ENCODE results near the gene SMIM24.

Gene SMIM24

GRCh38 chr19:3497757-3498520, 17.6 kb upstream of the SMIM24 start:
- no peak for DNase-seq (ENCODE audit: extremely low spot score)
- POLR2A ChIA-PET = interaction anchor here (0.5 kb wide), 1 partner anchor 545 kb away, joined by 3 read pairs; no protein-coding TSS in a partner anchor
- TF ChIP-seq, protein P1, sequence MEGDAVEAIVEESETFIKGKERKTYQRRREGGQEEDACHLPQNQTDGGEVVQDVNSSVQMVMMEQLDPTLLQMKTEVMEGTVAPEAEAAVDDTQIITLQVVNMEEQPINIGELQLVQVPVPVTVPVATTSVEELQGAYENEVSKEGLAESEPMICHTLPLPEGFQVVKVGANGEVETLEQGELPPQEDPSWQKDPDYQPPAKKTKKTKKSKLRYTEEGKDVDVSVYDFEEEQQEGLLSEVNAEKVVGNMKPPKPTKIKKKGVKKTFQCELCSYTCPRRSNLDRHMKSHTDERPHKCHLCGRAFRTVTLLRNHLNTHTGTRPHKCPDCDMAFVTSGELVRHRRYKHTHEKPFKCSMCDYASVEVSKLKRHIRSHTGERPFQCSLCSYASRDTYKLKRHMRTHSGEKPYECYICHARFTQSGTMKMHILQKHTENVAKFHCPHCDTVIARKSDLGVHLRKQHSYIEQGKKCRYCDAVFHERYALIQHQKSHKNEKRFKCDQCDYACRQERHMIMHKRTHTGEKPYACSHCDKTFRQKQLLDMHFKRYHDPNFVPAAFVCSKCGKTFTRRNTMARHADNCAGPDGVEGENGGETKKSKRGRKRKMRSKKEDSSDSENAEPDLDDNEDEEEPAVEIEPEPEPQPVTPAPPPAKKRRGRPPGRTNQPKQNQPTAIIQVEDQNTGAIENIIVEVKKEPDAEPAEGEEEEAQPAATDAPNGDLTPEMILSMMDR (IDR thresholded peaks at IDR 0.05; ENCODE audit: control extremely low read depth, extremely low read depth, low read depth, missing control alignments) = no peak
- CTCF ChIA-PET = interaction anchor here (1.6 kb wide), 1 partner anchor 13 kb away, joined by 6 read pairs; no protein-coding TSS in a partner anchor

GRCh38 chr19:3496392-3497273, 16.3 kb upstream of the SMIM24 start:
- POLR2A ChIA-PET = no interaction called here
- TF ChIP-seq, protein P1 (IDR thresholded peaks at IDR 0.05; ENCODE audit: control extremely low read depth, extremely low read depth, low read depth, missing control alignments) = no peak
- CTCF ChIA-PET = interaction anchor here (1.0 to 1.6 kb wide), 2 partner anchors 11 to 48 kb away, joined by 3 to 6 read pairs; no protein-coding TSS in a partner anchor
- no peak for DNase-seq (ENCODE audit: extremely low spot score)

- POLR2A ChIA-PET = no interaction called here
- CTCF ChIA-PET = interaction anchor here (0.9 to 2.3 kb wide), 3 partner anchors 10 to 190 kb away, joined by 3 to 20 read pairs (median 3); no protein-coding TSS in a partner anchor
- TF ChIP-seq, protein P1 (IDR thresholded peaks at IDR 0.05; ENCODE audit: control extremely low read depth, extremely low read depth, low read depth, missing control alignments) = no peak
- no peak for DNase-seq (ENCODE audit: extremely low spot score)
These were observed 14.2 kb upstream of the SMIM24 start for GRCh38 chr19:3494559-3494958.

DNA sequence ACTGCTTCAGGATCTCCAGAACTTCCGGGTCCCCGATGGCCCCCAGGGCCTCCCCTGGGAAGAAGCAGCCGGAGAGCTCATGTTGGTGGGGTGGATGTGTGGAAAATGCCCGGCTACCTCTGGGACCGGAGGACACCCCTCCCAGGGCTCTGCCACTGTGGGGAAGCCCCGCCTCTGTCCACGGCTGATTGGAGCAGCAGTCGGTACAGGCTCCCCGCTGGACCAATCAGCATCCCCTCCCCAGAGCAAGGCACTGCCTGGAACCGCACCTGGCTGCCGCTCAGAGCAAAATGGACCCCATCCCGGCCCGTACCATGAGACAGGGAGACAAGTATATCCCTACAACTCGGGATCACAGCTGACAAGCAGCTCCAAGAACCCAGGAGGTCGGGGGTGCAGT, 13.7 kb upstream of the SMIM24 start:
- no peak for DNase-seq (ENCODE audit: extremely low spot score)
- TF ChIP-seq, protein P1 (IDR thresholded peaks at IDR 0.05; ENCODE audit: control extremely low read depth, extremely low read depth, low read depth, missing control alignments) = no peak
- ChIA-PET CTCF (interaction anchor here (0.9 to 2.3 kb wide), 4 partner anchors 9 to 189 kb away, joined by 3 to 20 read pairs (median 3); no protein-coding TSS in a partner anchor), POLR2A (interaction anchor here (0.6 kb wide), 1 partner anchor 45 kb away, joined by 5 read pairs; no protein-coding TSS in a partner anchor)

DNA sequence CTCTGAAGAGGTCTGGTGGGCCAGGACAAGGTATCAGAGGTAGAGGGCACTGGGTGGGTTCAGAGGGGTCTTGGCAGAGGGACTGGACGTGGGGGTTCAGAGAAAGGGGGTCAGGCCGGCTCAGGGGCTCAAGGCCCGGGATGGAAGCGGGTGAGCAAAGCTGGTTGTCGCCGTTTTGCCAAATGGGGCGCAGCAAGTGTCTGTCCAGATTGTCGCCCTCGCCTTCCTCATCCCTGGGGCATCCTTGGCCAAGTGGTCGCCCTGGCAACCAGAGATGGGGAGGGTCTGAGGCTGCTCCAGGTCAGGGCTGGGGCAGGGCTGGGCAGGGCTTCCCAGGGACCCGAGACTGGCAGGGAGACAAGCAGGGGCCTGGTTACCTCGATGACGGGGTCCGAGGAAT, 13.3 kb upstream of the SMIM24 start:
- no peak for DNase-seq (ENCODE audit: extremely low spot score)

More for the DNA sequence above, 13.3 kb upstream of the SMIM24 start:
- POLR2A ChIA-PET = interaction anchor here (0.6 kb wide), 2 partner anchors 44 to 1170 kb away, joined by 5 to 6 read pairs; no protein-coding TSS in a partner anchor
- CTCF ChIA-PET = interaction anchor here (1.0 to 2.3 kb wide), 2 partner anchors 9 to 14 kb away, joined by 3 to 20 read pairs; no protein-coding TSS in a partner anchor
- TF ChIP-seq, protein P1 (IDR thresholded peaks at IDR 0.05; ENCODE audit: control extremely low read depth, extremely low read depth, low read depth, missing control alignments) = no peak
